HepG2 (cell line): ENCODE measurements around the gene TNRC18. TPM values are rescaled to one million over a fixed set of nuclear protein-coding genes. Genes with fewer than 3 reads are reported as not detected.

Source experiments
- CEBPZ ChIP-seq: IDR thresholded peaks from 2 replicates; pipeline ENCODE4 v1.6.1; 2012; ENCODE audit warnings: low read length, improper control_type of control experiment
- DRAP1 ChIP-seq: IDR thresholded peaks from 2 replicates; pipeline ENCODE4 v1.6.1; 2016; ENCODE audit warnings: missing genetic modification reagents, missing compliant biosample characterization
- HMGA1 ChIP-seq: sonication (generic); formaldehyde crosslinking; conservative IDR thresholded peaks from 2 replicates; pipeline ENCODE4 v1.4.0; 2020; ENCODE audit warnings: missing genetic modification reagents
- ONECUT2 ChIP-seq: sonication (generic); formaldehyde crosslinking; IDR thresholded peaks from 2 replicates; pipeline ENCODE4 v1.4.0; 2020; ENCODE audit warnings: missing genetic modification reagents
- PAX8 ChIP-seq: sonication (generic); formaldehyde crosslinking; IDR thresholded peaks from 2 replicates; pipeline ENCODE4 v1.8.0; 2022; ENCODE audit warnings: mild to moderate bottlenecking, missing genetic modification reagents, borderline replicate concordance
- PRDM15 ChIP-seq: sonication (generic); formaldehyde crosslinking; IDR thresholded peaks from 2 replicates; pipeline ENCODE4 v1.4.0; 2020; ENCODE audit warnings: missing genetic modification reagents
- SP2 ChIP-seq: sonication (generic); formaldehyde crosslinking; IDR thresholded peaks from 2 replicates; pipeline ENCODE4 v1.5.1; 2020; ENCODE audit warnings: mild to moderate bottlenecking, missing genetic modification reagents
- ZBTB7B ChIP-seq: sonication (generic); formaldehyde crosslinking; IDR thresholded peaks from 2 replicates; pipeline ENCODE4 v1.4.0; 2020; ENCODE audit warnings: missing genetic modification reagents
- ZFP1 ChIP-seq: IDR thresholded peaks from 2 replicates; pipeline ENCODE4 v1.6.1; 2016
- ZFP41 ChIP-seq: sonication (generic); formaldehyde crosslinking; IDR thresholded peaks from 2 replicates; pipeline ENCODE4 v1.4.0; 2020; ENCODE audit warnings: mild to moderate bottlenecking, missing genetic modification reagents, borderline replicate concordance
- ZIK1 ChIP-seq: sonication (generic); formaldehyde crosslinking; IDR thresholded peaks from 2 replicates; pipeline ENCODE4 v1.5.0; 2020; ENCODE audit warnings: mild to moderate bottlenecking, low read depth, missing genetic modification reagents, borderline replicate concordance
- ZNF10 ChIP-seq: sonication (generic); formaldehyde crosslinking; IDR thresholded peaks from 2 replicates; pipeline ENCODE4 v1.4.0; 2020; ENCODE audit warnings: mild to moderate bottlenecking, low read depth, missing genetic modification reagents, borderline replicate concordance
- ZNF207 ChIP-seq: fragments of 450-650 bp; IDR thresholded peaks from 2 replicates; pipeline ENCODE4 v1.6.1; 2016; ENCODE audit warnings: antibody characterized with exemption, borderline replicate concordance
- ZNF616 ChIP-seq: sonication (generic); formaldehyde crosslinking; IDR thresholded peaks from 2 replicates; pipeline ENCODE4 v1.5.0; 2020; ENCODE audit warnings: low read depth, mild to moderate bottlenecking, missing genetic modification reagents
- ZNF737 ChIP-seq: sonication (generic); formaldehyde crosslinking; IDR thresholded peaks from 2 replicates; pipeline ENCODE4 v1.5.0; 2020; ENCODE audit warnings: missing genetic modification reagents, mild to moderate bottlenecking, borderline replicate concordance
- ZXDC ChIP-seq: sonication (generic); formaldehyde crosslinking; IDR thresholded peaks from 2 replicates; pipeline ENCODE4 v1.5.0; 2020; ENCODE audit warnings: mild to moderate bottlenecking, missing genetic modification reagents
- polyA plus RNA-seq, 8 experiments: library from polyadenylated mRNA; depleted of rRNA in 3 of 8; stranded (reverse) in 7 of 8; unstranded in 1 of 8; fragments of >200 nt; fragmentation: Illumina TruSeq in 4 of 8; extraction: Trizol in 4 of 8; gene quantifications; 2 replicates each; pipeline versions ENCODE4 v1.2.1 to v1.2.3, GENCODE V29; 2011 to 2016; ENCODE audit warnings: low read depth in 4 of 8, missing spikeins in 1 of 8, mixed read lengths in 1 of 8; ENCODE audit not compliant: insufficient read depth in 1 of 8
- total RNA-seq, 5 experiments: library from RNA; depleted of rRNA; stranded (reverse); fragments of >200 nt; fragmentation: Illumina TruSeq; extraction: Trizol; gene quantifications; 2 replicates each; pipeline ENCODE4 v1.2.3, GENCODE V29; 2016; ENCODE audit warnings: low read depth in 1 of 5
- TF ChIP-seq, protein P1 (sequence below): sonication (generic); formaldehyde crosslinking; IDR thresholded peaks from 2 replicates; pipeline ENCODE4 v1.5.0; 2020; ENCODE audit warnings: missing genetic modification reagents, mild to moderate bottlenecking, borderline replicate concordance

Gene TNRC18
- total and polyA plus RNA-seq, 2 of the 13 experiments (the other 11 are each of a cell fraction or from before 2014, with no cell fraction given) = 11.7 to 17.4 TPM

GRCh38 chr7:5425507-5426225 lies 2.0 kb upstream of the TNRC18 start (continued):
- TF ChIP-seq ZXDC (no peak; the same call in 1 of the 2 replicates), CEBPZ (no peak), ONECUT2 (CRISPR knock-in tag) (no peak; the same call in 1 of the 2 replicates), ZIK1 (CRISPR knock-in tag) (0 out of 2 replicates have a peak, but pooled peaks have one; percentile 31), ZNF616 (CRISPR knock-in tag) (no peak), ZNF10 (CRISPR knock-in tag) (no peak), HMGA1 (CRISPR knock-in tag) (no peak), ZNF207 (no peak), PAX8 (no peak), ZNF737 (no peak), SP2 (CRISPR knock-in tag) (no peak), PRDM15 (CRISPR knock-in tag) (0 out of 2 replicates have a peak, but pooled peaks have one; percentile 7), ZFP1 (CRISPR knock-in tag) (no peak), DRAP1 (CRISPR knock-in tag) (peak; percentile 70), ZFP41 (CRISPR knock-in tag) (no peak), ZBTB7B (CRISPR knock-in tag) (peak; percentile 53; the same call in 1 of the 2 replicates)
- TF ChIP-seq, protein P1, sequence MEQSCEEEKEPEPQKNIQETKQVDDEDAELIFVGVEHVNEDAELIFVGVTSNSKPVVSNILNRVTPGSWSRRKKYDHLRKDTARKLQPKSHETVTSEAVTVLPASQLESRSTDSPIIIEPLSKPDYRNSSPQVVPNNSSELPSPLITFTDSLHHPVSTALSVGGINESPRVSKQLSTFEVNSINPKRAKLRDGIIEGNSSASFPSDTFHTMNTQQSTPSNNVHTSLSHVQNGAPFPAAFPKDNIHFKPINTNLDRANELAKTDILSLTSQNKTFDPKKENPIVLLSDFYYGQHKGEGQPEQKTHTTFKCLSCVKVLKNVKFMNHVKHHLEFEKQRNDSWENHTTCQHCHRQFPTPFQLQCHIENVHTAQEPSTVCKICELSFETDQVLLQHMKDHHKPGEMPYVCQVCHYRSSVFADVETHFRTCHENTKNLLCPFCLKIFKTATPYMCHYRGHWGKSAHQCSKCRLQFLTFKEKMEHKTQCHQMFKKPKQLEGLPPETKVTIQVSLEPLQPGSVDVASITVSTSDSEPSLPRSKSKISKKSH (CRISPR knock-in tag) = no peak
